Measurements from ENCODE around the gene TNNI3K. TPM values are rescaled to one million over a fixed set of nuclear protein-coding genes. Genes with fewer than 3 reads are reported as not detected.

The TNNI3K gene
- total RNA-seq, 1 experiment from 2014 or later: not detected

DNA sequence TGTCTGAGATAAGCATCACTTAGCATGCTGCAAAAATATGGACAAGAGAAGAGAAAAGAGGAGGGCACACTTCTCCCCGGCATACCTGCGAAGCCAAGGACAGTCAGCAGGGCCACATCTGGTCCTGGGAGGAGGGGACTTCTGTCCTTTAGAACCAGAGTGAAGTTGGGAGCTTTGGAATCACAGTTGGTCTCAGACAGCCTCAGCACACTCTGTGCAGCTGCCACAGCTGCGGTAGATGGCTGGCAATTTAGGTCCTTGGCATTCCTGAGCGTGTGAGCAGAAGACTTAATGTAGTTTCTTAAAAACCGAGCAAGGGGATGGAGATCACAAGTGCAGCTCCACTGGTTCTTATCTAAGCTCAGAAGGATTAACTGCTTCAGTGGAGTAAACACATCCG, 244.9 kb downstream of the TNNI3K start:
- Histone ChIP-seq H3K14ac (ENCODE audit: insufficient read depth, low read length) (no peak overlapping the region), H3K56ac (ENCODE audit: insufficient read length, low read depth, low read length) (no peak overlapping the region), H3K4me2 (ENCODE audit: insufficient read depth, insufficient read length, low read length) (no peak overlapping the region), H3T11ph (ENCODE audit: low read length) (no peak overlapping the region), H3K79me1 (ENCODE audit: insufficient read depth, low read depth, low read length, poor library complexity, severe bottlenecking) (no peaks in the 10 kb centered on the region), H4K5ac (ENCODE audit: insufficient read length, low read depth, low read length) (no peak overlapping the region), H2BK120ac (ENCODE audit: low read depth, low read length, poor library complexity, severe bottlenecking) (no peak overlapping the region), H2BK12ac (ENCODE audit: insufficient read length, low read depth, low read length) (no peak overlapping the region), H2BK15ac (ENCODE audit: low read depth, low read length) (no peak overlapping the region), H4K20me1 (ENCODE audit: control insufficient read depth, insufficient read depth, insufficient read length) (no peaks in the 10 kb centered on the region), H2BK20ac (ENCODE audit: low read depth, low read length, poor library complexity, severe bottlenecking) (no peak overlapping the region), H2AFZ (ENCODE audit: low read length) (no peak overlapping the region), H3K4ac (ENCODE audit: low read depth, low read length) (no peak overlapping the region), H3K23me2 (ENCODE audit: insufficient read length, low read depth, low read length, poor library complexity, severe bottlenecking) (no peaks in the 10 kb centered on the region), H4K91ac (ENCODE audit: insufficient read length, low read depth, low read length) (no peak overlapping the region), H3K9me3 (ENCODE audit: control insufficient read depth, low read depth, low read length) (no peaks in the 10 kb centered on the region), H3K9ac (ENCODE audit: extremely low read depth, insufficient read length, low read length) (no peak overlapping the region), H3K18ac (ENCODE audit: insufficient read length, low read depth, low read length) (no peak overlapping the region), H2BK5ac (ENCODE audit: insufficient read length, low read length) (no peak overlapping the region), H4K8ac (replicated peaks; ENCODE audit: insufficient read length, low read depth, low read length) (no peak overlapping the region), H3K79me2 (ENCODE audit: insufficient read depth, low read length) (no peaks in the 10 kb centered on the region), H3K27ac (ENCODE audit: insufficient read length, low read depth, low read length) (no peak overlapping the region), H2AK5ac (ENCODE audit: insufficient read length, low read length) (no peak overlapping the region), H3K23ac (ENCODE audit: insufficient read length, low read depth, low read length) (no peak overlapping the region), H3K27me3 (ENCODE audit: insufficient read depth, low read length) (no peaks in the 10 kb centered on the region), H3K4me1 (ENCODE audit: insufficient read depth, low read length) (no peaks in the 10 kb centered on the region)
- Mint-ChIP-seq H3K36me3 (ENCODE audit: insufficient read depth in 1 of 3, low read depth in 3 of 3) (no peaks in the 10 kb centered on the region), H3K4me1 (peaks cover 26 to 27% of the 10 kb centered on the region in 2 experiments), H3K4me3 (no peak overlapping the region), H3K9me3 (peaks cover 0 to 3% of the 10 kb centered on the region in 2 experiments; a peak in 2 of 5 replicates), H3K27me3 (ENCODE audit: low read depth) (no peaks in the 10 kb centered on the region; the same call in 1 of the 2 replicates), H3K27ac (peak overlapping the region in 1 of 3 experiments; percentile 11; a peak in 1 of 7 replicates)
- TF ChIP-seq, protein P1, sequence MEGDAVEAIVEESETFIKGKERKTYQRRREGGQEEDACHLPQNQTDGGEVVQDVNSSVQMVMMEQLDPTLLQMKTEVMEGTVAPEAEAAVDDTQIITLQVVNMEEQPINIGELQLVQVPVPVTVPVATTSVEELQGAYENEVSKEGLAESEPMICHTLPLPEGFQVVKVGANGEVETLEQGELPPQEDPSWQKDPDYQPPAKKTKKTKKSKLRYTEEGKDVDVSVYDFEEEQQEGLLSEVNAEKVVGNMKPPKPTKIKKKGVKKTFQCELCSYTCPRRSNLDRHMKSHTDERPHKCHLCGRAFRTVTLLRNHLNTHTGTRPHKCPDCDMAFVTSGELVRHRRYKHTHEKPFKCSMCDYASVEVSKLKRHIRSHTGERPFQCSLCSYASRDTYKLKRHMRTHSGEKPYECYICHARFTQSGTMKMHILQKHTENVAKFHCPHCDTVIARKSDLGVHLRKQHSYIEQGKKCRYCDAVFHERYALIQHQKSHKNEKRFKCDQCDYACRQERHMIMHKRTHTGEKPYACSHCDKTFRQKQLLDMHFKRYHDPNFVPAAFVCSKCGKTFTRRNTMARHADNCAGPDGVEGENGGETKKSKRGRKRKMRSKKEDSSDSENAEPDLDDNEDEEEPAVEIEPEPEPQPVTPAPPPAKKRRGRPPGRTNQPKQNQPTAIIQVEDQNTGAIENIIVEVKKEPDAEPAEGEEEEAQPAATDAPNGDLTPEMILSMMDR (conservative IDR thresholded peaks at IDR 0.05): no peak
- DNase-seq: no peak
- WGBS (ENCODE audit: extremely low coverage, insufficient read length, low lambda C conversion rate): no CpG with 5 or more reads among the region's 6 CpGs
